Mesodermal cell (in vitro differentiated cells): Measurements from ENCODE around the gene CAMK1D.
"Not testable (repeated sequence)": the region's sequence is repeated elsewhere in the genome, so short reads cannot be mapped to it uniquely, and the experiment has no call there.

Experiments
- H3K27ac ChIP-seq: 2 replicates; pipeline ENCODE4 v1.7.0; 2013; ENCODE audit warnings: mild to moderate bottlenecking, low read depth, low read length, moderate library complexity; ENCODE audit not compliant: severe bottlenecking
- H3K36me3 ChIP-seq: 2 replicates; pipeline ENCODE4 v1.7.1; 2013; ENCODE audit warnings: mild to moderate bottlenecking, low read length, moderate library complexity; ENCODE audit not compliant: control insufficient read depth, insufficient read depth
- H3K4me1 ChIP-seq: one replicate; pipeline ENCODE4 v1.7.1; 2013; ENCODE audit warnings: mild to moderate bottlenecking, low read length; ENCODE audit not compliant: insufficient read depth, control insufficient read depth, poor library complexity, severe bottlenecking
- H3K4me3 ChIP-seq: 2 replicates; pipeline ENCODE4 v1.7.0; 2013; ENCODE audit warnings: low read length, control low read depth, mild to moderate bottlenecking; ENCODE audit not compliant: insufficient read depth, poor library complexity, severe bottlenecking; ENCODE audit errors: extremely low read depth
- H3K9me3 ChIP-seq: 2 replicates; pipeline ENCODE4 v1.7.1; 2013; ENCODE audit warnings: mild to moderate bottlenecking, low read length, moderate library complexity; ENCODE audit not compliant: control insufficient read depth
- WGBS, 2 experiments: methylation state at CpG; one replicate each; pipeline ENCODE4 v1.1.5; 2013; ENCODE audit warnings: missing lambda C conversion rate in 2 of 2; ENCODE audit not compliant: insufficient coverage in 2 of 2; 5-methylcytosine and 5-hydroxymethylcytosine counted together

CAMK1D gene

GRCh38 chr10:12535656-12536055, 186.3 kb downstream of the CAMK1D start:
- H3K9me3 ChIP-seq: no peaks in the 10 kb centered on the region

GRCh38 chr10:12538491-12538995, 189.2 kb downstream of the CAMK1D start:
- peaks cover 4% of the 10 kb centered on the region for H3K4me1 ChIP-seq
- WGBS, 2 experiments: 71 to 80% methylated on average over 5 to 8 of the region's 9 CpGs
- H3K9me3 ChIP-seq: no peaks in the 10 kb centered on the region
- no peaks in the 10 kb centered on the region for H3K36me3 ChIP-seq
- H3K27ac ChIP-seq: no peak overlapping the region
- H3K4me3 ChIP-seq: no peak overlapping the region

More at GRCh38 chr10:12535656-12536055, 186.3 kb downstream of the CAMK1D start:
- H3K4me1 ChIP-seq: peaks cover 4% of the 10 kb centered on the region
- no peak overlapping the region for H3K27ac ChIP-seq
- H3K4me3 ChIP-seq: no peak overlapping the region
- H3K36me3 ChIP-seq: no peaks in the 10 kb centered on the region

GRCh38 chr10:12539350-12540164, 190.2 kb downstream of the CAMK1D start:
- no peaks in the 10 kb centered on the region for H3K9me3 ChIP-seq
- WGBS, 2 experiments: 83 to 92% methylated on average over 6 of the region's 7 CpGs
- H3K27ac ChIP-seq: no peak overlapping the region
- no peak overlapping the region for H3K4me3 ChIP-seq
- H3K4me1 ChIP-seq: peaks cover 3% of the 10 kb centered on the region
- H3K36me3 ChIP-seq: no peaks in the 10 kb centered on the region

GRCh38 chr10:12540341-12540781, 191.0 kb downstream of the CAMK1D start:
- H3K9me3 ChIP-seq: no peaks in the 10 kb centered on the region
- no peaks in the 10 kb centered on the region for H3K36me3 ChIP-seq
- H3K27ac ChIP-seq: no peak overlapping the region
- H3K4me3 ChIP-seq: no peak overlapping the region
- H3K4me1 ChIP-seq: no peaks in the 10 kb centered on the region
- 83 to 86% methylated on average over 2 to 3 of the region's 4 CpGs for WGBS, 2 experiments

GRCh38 chr10:12541446-12542067, 192.2 kb downstream of the CAMK1D start:
- 77 to 88% methylated on average over 8 to 9 of the region's 11 CpGs for WGBS, 2 experiments
- no peaks in the 10 kb centered on the region for H3K9me3 ChIP-seq
- no peak overlapping the region for H3K4me3 ChIP-seq
- H3K36me3 ChIP-seq: no peaks in the 10 kb centered on the region
- no peak overlapping the region for H3K27ac ChIP-seq
- H3K4me1 ChIP-seq: no peaks in the 10 kb centered on the region

GRCh38 chr10:12542133-12542670, 192.9 kb downstream of the CAMK1D start:
- Histone ChIP-seq H3K36me3 (no peaks in the 10 kb centered on the region), H3K27ac (no peak overlapping the region), H3K4me1 (no peaks in the 10 kb centered on the region), H3K9me3 (no peaks in the 10 kb centered on the region), H3K4me3 (no peak overlapping the region)
- 88% methylated on average over 3 to 6 of the region's 6 CpGs for WGBS, 2 experiments

- Histone ChIP-seq H3K4me3 (no peak overlapping the region), H3K27ac (no peak overlapping the region), H3K4me1 (no peaks in the 10 kb centered on the region), H3K9me3 (no peaks in the 10 kb centered on the region), H3K36me3 (no peaks in the 10 kb centered on the region)
- 47 to 83% methylated on average over 1 to 3 of the region's 3 CpGs for WGBS, 2 experiments
Measured at GRCh38 chr10:12543589-12543988, 194.2 kb downstream of the CAMK1D start.

- not testable (repeated sequence) for H3K36me3 ChIP-seq
- WGBS, 2 experiments: 95 to 97% methylated on average over 6 to 7 of the region's 10 CpGs
Measured at GRCh38 chr10:12546160-12546802, 196.9 kb downstream of the CAMK1D start.

GRCh38 chr10:12547301-12547771, 198.0 kb downstream of the CAMK1D start:
- 76 to 79% methylated on average over 4 of the region's 6 CpGs for WGBS, 2 experiments
- no peaks in the 10 kb centered on the region for H3K9me3 ChIP-seq
- no peaks in the 10 kb centered on the region for H3K4me1 ChIP-seq
- no peak overlapping the region for H3K27ac ChIP-seq
- no peaks in the 10 kb centered on the region for H3K36me3 ChIP-seq
- H3K4me3 ChIP-seq: no peak overlapping the region

More at GRCh38 chr10:12546160-12546802, 196.9 kb downstream of the CAMK1D start:
- not testable (repeated sequence) for H3K4me1 ChIP-seq, H3K27ac ChIP-seq, H3K4me3 ChIP-seq, H3K9me3 ChIP-seq

- H3K4me1 ChIP-seq: no peaks in the 10 kb centered on the region
- H3K36me3 ChIP-seq: no peaks in the 10 kb centered on the region
- H3K9me3 ChIP-seq: no peaks in the 10 kb centered on the region
- no peak overlapping the region for H3K4me3 ChIP-seq
- no peak overlapping the region for H3K27ac ChIP-seq
- 90 to 100% methylated on average over 2 to 3 of the region's 5 CpGs for WGBS, 2 experiments
Measured at GRCh38 chr10:12549297-12549696, 199.9 kb downstream of the CAMK1D start.
